Left colon (tissue), 2 donors: Measurements from ENCODE around the gene ZNF281. TPM values are rescaled to one million over a fixed set of nuclear protein-coding genes. Genes with fewer than 3 reads are reported as not detected.
"Not testable (repeated sequence)": the region's sequence is repeated elsewhere in the genome, so short reads cannot be mapped to it uniquely, and the experiment has no call there.

Source experiments
- ATAC-seq: fragments of 200-7000 bp; cut with Tn5 transposase; one replicate; pipeline ENCODE4 v1.9.1; 2020; ENCODE audit warnings: mild to moderate bottlenecking, moderate library complexity
- DNase-seq, 2 donors: peaks; one replicate each; pipeline ENCODE4 v3.0.0-alpha.2; 2020
- intact Hi-C, 2 donors: fragments of 100-400 bp; cut with DNase I in 1 of 2; cut with micrococcal nuclease in 1 of 2; formaldehyde crosslinking; loops; one replicate each; pipeline versions ENCODE4 v1.11.2 to v1.14.0; 2022; cut with DNase I, micrococcal nuclease
- long read RNA-seq: library from polyadenylated mRNA; unstranded; transcript quantifications from one replicate; pipeline ENCODE4 v2.0.0, GENCODE V29; 2021
- total RNA-seq, 2 donors: library from RNA; stranded (reverse); fragmentation: NEBNext Ultra II Directional; extraction: Animal tissue kit (Norgen Biotek cat#: 25700); gene quantifications; one replicate each; pipeline ENCODE4 v1.2.1, GENCODE V29; 2021
- donor health status: DM: no; HTN: no; CAD: no.
- donor health status: DM: yes; HTN: yes; CAD: no.

The ZNF281 gene, protein sequence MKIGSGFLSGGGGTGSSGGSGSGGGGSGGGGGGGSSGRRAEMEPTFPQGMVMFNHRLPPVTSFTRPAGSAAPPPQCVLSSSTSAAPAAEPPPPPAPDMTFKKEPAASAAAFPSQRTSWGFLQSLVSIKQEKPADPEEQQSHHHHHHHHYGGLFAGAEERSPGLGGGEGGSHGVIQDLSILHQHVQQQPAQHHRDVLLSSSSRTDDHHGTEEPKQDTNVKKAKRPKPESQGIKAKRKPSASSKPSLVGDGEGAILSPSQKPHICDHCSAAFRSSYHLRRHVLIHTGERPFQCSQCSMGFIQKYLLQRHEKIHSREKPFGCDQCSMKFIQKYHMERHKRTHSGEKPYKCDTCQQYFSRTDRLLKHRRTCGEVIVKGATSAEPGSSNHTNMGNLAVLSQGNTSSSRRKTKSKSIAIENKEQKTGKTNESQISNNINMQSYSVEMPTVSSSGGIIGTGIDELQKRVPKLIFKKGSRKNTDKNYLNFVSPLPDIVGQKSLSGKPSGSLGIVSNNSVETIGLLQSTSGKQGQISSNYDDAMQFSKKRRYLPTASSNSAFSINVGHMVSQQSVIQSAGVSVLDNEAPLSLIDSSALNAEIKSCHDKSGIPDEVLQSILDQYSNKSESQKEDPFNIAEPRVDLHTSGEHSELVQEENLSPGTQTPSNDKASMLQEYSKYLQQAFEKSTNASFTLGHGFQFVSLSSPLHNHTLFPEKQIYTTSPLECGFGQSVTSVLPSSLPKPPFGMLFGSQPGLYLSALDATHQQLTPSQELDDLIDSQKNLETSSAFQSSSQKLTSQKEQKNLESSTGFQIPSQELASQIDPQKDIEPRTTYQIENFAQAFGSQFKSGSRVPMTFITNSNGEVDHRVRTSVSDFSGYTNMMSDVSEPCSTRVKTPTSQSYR
- total RNA-seq, result 1 to 10 TPM; 6.8 to 9.2 TPM
- long read RNA-seq, full-length matches to known transcripts, result 6 of 12 reads
- long read RNA-seq, partial matches to known transcripts, result 0 of 12 reads
- long read RNA-seq, other reads (novel, unspliced or antisense), result 6 of 12 reads

DNA sequence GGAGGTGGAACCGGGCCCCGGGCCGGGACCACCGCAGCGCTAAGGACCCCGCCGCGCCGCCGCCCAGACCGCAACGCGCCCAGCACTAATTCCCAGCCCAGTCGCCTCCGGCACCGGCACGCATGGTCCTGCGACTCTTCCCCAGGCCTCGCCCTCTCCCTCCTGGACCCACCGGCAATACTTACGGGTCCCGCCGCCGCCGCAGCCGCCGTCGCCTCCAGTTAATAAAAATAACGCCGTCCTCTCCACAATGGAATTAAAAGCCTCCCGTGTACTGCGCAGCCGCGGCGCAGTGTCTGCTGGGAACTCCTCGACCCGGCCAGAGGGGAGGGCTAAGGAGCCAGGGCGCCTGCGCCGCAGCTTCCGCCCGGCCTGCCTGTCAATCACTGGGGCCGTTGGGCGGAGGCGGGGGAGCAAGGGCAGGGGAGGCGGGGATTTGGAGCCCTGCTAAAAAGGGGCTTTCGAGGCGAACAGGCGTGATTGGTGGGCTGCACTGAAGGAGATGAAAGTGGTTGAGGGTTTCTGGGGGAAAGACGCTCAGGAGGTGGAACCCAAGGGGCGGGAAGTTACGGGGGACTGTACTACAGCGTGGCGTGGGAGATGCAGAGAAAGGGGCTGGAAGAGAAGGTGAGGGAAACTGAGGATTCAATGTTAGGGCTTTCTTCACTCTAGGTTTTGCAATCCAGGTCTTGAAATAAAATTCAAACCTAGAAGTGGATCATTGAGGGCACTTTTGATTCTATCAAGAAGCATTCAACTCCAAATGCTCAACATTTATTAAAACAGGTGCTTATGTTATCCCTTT, at the start of gene ZNF281:
TSS of gene ZNF281 (minus strand) at position 276 of the 805 bp plus-strand sequence. CDS start 331 bp downstream, outside the sequence.
- peak; percentile 95 to 97 for DNase-seq

DNA sequence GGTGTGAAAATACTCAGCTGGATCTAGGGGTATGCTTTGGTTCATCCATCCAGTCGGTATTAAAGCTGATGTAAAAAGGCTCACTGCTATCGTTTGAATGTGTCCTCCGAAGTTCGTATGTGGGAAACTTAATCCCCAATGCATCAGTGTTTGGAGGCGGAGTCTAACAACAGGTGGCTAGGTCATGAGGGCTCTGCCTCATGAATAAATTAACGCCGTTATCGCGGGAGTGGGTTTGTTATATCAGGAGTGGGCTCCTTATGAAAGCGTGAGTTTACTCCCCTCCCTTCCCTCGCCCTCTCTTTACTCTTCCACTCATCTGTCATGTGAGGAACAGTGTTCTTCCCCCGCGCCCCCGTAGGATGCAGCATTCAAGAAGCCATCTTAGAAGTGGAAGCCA, 48.9 kb upstream of the ZNF281 start:
- ATAC-seq, result no peak
- DNase-seq, result no peak
- intact Hi-C loops, result no loop called here

More for the DNA sequence above, at the start of gene ZNF281:
- intact Hi-C loops, result no loop called here
- peak; percentile 99 for ATAC-seq

DNA sequence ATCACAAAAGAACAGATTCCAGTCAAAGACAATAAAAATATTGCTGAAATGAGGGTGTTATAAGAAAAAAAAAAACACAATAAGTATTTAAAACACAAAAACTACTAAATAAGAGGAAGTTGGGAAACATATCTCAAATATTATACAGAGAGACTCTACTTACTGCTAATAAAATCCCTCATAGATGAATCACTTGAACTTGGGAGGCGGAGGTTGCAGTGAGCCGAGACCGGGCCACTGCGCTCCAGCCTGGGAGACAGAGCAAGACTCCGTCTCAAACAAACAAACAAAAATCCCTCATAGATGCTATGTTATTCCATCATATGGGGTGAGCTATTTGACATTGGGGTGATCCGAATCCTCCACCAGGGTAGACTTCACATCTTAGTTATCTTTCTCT, 48.0 kb upstream of the ZNF281 start:
- no peak for ATAC-seq
- intact Hi-C loops, result no loop called here
- no peak for DNase-seq

DNA sequence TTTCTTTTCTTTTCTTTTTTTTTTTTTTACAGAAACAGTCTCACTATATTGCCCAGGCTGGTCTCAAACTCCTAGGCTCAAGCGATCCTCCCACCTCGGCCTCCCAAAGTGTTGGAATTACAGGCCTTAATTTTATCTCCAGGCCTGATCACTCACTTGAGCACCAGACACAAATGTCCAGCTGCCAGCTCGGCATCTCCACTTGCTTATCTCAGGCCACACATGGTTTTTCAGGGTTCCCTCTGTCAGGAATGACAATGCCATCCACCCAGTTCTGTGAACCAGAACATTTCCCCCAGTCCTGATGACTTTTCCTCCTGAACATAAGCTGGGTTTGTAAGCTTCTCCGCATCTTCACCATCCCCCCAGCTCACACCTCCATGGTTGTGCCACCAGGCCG, 44.6 kb upstream of the ZNF281 start:
- intact Hi-C loops, result no loop called here
- ATAC-seq, result no peak
- DNase-seq, result no peak

DNA sequence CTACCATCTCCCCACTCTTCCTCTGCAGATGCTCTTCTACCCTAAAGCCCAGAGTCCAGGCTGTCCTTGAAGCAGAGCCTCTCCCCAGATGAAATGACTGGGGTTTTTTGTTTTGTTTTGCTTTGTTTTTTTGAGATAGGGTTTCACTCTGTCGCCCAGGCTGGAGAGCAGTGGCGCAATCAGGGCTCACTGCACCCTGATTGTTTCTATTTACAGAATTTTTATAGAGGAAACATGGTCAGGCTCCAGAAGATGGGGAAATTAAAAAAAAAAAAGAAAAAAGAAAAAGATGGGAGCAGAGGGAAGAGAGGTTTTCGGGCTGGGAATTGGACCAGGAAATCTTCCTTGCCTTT, 43.7 kb upstream of the ZNF281 start:
- intact Hi-C loops, result no loop called here
- ATAC-seq (no peak), DNase-seq (no peak)

DNA sequence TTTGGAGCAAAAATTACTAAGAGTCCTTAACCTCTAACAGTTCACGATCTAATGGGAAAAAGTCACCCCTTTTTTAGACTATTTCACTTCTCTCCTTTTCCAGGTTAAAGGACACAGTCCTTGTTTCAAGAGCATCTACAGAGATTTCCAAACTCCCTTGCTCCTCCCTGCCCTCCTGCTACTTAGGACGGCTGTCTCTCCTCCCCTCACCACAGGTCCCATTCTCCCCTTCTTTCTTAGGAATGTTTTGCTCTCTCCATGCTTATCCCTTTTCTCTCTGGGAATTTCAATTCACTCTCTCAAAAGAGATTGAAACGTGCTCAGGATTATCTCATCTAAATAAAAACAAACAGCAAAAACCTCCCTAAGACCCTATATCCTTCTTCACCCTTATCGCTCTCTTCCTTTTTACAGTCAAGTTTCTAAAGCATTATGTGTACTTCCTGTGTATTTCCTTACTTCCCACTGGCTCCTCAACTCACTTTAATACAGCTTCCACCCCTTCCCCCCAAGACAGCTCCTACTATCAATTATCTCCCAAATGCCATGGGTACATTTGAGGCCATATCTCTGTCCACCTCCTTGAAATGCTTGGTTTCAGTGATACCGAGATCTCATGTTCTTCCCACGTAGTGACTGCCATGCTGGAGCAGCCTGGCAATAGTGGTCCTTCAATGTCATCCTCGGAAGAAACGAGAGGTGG, 43.2 kb upstream of the ZNF281 start:
- intact Hi-C loops, result no loop called here
- no peak for ATAC-seq
- DNase-seq, result no peak

DNA sequence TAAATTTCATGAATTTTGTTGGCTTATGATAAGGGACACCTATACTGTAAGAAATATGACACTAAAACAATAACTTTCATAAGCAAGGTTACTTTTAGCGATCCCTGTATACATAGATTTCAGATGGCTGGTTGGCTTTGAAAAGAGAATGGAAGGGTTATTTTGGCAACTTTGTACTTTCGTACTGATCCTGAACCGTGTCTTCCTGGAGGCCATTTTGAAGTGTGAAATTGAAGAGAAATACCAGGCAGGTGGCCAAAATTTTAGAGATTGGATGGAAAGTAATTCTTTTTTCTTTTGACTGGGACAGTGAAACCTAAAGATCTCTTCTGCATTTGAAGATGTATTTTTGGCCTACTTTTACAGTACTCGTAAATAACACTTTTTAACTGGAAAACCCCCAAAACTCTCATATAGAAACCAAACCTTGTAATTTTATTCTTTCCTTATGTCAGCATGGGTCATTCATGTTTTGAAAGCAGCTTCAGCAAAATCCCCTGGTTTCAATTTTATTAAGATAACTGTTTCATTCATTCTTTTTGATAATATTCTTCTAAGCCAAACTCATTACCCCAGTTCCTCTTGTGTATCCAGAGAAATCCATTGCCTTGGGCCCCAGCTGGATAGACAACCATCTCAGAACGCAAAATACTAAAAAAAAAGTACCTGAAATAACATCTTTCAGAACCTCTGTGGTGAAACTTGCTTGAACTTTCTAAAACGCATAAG, 38.4 kb upstream of the ZNF281 start:
- ATAC-seq (no peak), DNase-seq (no peak)
- intact Hi-C loops, result no loop called here

DNA sequence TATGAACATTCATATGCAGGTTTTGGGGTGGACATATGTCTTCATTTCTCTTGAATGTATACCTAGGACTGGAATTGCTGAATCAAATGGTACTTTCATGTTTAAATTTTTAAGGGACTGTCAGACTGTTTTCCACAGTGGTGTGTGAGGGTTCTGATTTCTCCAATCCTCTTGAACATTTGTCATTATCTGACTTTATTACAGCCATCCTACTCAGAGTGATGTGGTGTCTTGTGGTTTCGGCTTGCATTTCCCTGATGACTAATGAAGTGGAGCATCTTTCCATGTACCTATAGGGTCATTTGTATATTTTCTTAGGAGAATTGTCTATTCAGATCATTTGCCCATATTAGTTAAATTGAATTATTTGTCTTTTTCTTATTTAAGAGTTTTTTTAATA, 35.4 kb upstream of the ZNF281 start:
- no peak for ATAC-seq
- DNase-seq, result no peak
- intact Hi-C loops, result no loop called here

DNA sequence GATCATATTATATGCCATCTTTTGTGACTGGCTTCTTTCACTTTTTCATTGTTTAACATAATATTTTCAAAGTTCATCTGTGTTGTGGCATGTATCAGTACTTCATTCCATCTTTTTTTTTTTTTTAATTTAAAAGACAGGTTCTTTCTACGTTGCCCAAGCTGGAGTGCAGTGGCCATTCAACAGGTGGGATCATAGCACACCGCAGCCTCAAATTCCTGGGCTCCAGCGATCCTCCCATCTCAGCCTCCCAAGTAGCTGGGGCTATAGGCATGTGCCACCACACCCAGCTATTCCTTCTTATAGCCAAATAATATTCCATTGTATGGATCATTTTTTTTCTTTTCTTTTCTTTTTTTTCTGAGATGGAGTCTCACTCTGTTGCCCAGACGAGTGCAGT, 34.6 kb upstream of the ZNF281 start:
- intact Hi-C loops, result no loop called here
- DNase-seq (no peak), ATAC-seq (no peak)

DNA sequence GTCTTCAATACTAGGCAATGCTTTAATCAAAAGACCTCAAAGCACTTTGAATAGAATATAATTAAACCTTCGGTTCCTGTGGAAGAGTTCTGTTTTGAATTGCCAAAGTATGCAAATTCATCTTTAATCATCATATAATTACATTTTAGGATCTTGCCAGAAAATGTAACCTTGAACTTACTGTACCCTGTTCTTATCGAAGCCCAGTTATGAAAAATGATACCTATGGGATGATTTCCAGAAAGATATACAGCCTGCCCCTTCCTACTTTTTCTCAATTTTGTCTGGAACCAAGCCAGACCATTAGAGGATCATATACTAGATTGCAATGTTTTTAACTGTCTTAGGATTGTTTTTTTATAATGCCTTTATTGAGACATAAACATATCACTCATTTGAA, 34.0 kb upstream of the ZNF281 start:
- ATAC-seq (no peak), DNase-seq (no peak)
- intact Hi-C loops, result no loop called here

DNA sequence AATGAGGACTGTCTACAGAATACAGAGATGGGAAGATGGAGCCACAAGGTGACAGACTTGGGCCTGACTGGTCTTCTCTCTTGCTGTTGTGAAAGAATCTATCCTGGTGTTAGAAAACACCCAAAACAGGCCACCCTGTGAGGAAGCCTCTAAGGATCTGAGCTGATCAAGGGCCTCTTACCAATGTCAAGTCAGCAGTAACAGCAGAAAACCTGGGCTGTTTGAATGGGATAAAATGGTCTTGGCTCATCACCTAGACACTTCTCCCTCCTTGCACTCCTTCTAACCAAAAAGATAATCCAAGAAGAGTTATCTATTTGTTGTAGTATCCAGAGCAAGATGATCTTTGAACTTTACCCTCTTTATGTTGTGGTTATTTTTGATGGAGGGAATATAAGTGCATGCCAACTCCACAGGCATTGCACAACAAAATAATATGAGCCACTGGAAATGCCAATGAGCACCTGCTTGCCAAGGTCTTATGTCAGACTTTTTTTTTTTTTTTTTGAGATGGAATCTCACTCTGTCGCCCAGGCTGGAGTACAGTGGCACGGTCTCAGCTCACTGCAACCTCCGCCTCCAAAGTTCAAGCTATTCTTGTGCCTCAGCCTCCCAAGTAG, 32.8 kb upstream of the ZNF281 start:
- intact Hi-C loops, result no loop called here
- DNase-seq (no peak), ATAC-seq (no peak)

DNA sequence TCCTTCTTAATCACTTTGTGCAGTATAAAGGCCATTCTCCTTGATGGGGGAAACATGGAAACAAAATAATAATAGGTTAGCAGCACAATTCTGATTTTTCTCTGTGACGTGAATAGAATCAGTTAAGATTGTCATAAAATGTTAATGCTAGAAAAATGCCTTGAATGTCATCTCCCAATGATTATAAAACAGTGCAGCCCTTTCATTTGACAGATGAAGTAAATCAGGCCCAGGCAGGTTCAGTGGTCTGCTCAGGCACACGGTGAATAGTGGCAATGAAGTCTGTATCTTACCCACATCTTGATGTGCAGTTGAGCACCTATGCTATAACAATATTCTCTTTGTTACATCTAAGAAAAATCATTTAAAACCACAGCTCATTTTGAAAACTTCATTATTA, 32.2 kb upstream of the ZNF281 start:
- ATAC-seq (no peak), DNase-seq (no peak)
- intact Hi-C loops, result no loop called here

DNA sequence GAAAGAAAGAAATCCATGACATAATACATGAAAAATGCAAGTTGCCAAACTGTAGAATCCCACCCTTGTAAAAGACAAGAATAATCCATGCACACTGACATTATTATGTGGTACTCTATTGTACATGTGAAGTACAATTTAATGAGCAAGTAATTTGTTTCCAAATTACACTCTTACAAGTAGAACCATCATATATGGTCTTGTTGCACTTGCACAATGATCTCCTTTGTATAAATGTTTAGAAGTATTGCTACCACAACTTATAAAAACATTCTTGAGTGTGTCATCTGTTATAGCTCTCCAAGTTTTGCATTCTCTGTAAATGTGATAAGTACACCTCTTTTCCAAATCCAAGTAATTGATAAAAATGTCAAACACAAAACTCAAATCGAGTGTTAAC, 29.1 kb upstream of the ZNF281 start:
- ATAC-seq (no peak), DNase-seq (no peak)
- intact Hi-C loops, result no loop called here

DNA sequence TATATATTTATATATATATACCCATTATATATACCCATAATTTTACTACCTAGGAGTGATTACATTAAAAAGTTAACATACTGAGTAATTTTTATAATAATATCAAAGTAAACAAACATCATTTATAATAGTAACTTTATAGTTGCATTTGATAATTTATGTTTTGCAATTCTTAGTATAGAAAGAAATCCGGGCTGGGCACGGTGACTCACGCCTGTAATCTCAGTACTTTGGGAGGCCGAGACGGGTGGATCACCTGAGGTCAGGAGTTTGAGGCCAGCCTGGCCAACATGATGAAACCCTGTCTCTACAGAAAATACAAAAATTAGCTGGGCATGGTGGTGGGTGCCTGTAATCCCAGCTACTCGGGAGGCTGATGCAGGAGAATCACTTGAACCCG, 28.6 kb upstream of the ZNF281 start:
- ATAC-seq, DNase-seq, intact Hi-C loops: not testable (repeated sequence)

DNA sequence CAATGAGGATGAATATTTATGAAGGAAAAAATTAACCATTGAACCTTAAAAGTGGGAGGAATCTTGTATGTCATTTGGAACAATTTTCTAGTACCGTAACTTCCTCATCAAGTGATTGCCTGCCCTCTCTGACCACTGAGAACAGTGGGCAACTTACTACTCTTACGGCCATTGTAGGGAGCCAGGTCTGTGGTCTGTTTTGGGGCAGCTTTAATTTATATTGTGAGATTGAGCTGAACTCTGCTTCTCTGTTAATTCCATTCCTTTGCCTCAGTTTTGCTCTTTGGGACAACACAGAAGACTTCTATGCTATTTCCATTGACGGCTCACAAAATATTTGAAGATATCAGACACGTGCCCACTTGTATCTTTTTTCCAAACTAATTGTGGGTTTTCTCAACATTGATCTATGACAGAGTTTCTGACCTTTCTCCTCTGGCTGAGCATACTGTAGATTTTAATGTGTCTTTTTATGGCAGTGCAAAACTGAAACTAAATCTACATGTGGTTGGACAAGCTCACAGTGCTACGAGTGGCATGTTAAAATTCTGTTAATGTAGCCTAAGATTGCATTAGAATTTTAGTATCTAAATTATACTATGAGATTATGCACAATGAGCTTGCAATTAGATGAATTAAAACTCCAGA, 27.8 kb upstream of the ZNF281 start:
- intact Hi-C loops, result no loop called here
- DNase-seq (no peak), ATAC-seq (peak; percentile 98)

DNA sequence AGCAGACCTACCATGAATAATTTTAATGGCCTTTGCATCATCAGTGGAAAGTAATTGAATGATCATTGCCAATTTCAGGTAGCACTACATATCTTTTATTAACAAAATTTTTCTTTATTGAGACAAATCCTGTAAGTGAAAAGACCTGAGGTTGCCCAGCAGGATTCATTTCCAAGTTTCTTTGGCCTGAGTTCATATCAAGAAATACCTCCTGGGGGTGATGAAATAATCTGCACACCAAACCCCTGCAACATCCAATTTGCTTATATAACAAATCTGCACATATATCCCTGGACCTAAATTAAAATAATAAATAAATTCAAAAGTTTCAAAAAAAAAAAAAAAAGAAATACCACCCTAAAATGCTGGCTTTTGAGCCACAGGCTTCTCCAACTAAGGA, 27.3 kb upstream of the ZNF281 start:
- intact Hi-C loops, result no loop called here
- DNase-seq, result no peak
- no peak for ATAC-seq

DNA sequence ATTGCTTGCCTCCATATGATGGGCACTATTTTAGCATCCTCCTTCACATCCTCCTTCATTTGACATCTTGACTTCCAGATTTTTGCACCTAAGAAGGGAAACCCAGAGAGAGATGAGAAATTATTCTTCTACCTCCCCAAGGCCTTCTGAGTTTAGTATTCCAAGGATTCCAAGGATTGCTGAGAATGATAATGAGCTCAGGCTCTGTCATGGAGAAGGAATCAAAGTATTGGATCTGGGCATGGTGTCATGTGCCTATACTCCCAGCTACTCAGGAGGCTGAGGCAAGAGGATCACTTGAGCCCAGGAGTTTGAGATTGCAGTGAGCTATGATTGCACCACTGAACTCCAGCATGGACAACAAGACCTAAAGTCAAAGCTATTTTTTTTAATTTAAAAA, 26.6 kb upstream of the ZNF281 start:
- intact Hi-C loops, result no loop called here
- ATAC-seq (no peak), DNase-seq (no peak)
